Measurements from ENCODE around the gene AIG1. TPM values are rescaled to one million over a fixed set of nuclear protein-coding genes. Genes with fewer than 3 reads are reported as not detected.

AIG1 gene
- total and polyA plus RNA-seq, 2 of the 4 experiments (the other 2 are of a cell fraction) = 21.3 to 27.1 TPM

GRCh38 chr6:143238306-143238705 lies 177.6 kb downstream of the AIG1 start:
- DNase-seq (no peak), ATAC-seq (ENCODE audit: low read depth) (no peak)
- Histone ChIP-seq H3K56ac (ENCODE audit: extremely low read depth, insufficient read depth, low read length) (no peak overlapping the region), H4K8ac (ENCODE audit: low read depth in 2 of 2, low read length in 2 of 2) (no peak overlapping the region), H4K20me1 (ENCODE audit: insufficient read depth, low read length) (no peaks in the 10 kb centered on the region), H3K9ac (ENCODE audit: low read depth, low read length) (no peak overlapping the region), H2BK15ac (ENCODE audit: low read depth, low read length) (no peak overlapping the region), H3K23ac (ENCODE audit: low read depth, low read length) (no peak overlapping the region), H3K4me1 (ENCODE audit: control insufficient read depth, insufficient read depth, low read length) (no peaks in the 10 kb centered on the region), H3K9me3 (ENCODE audit: control insufficient read depth, insufficient read depth, low read length) (no peaks in the 10 kb centered on the region), H3K4me2 (ENCODE audit: low read depth, low read length) (no peak overlapping the region), H2AK9ac (replicated peaks; ENCODE audit: low read depth, low read length, poor library complexity) (no peak overlapping the region), H3K14ac (replicated peaks; ENCODE audit: low read depth, low read length) (no peak overlapping the region), H4K91ac (ENCODE audit: insufficient read depth, low read depth, low read length) (no peak overlapping the region), H3K4me3 (ENCODE audit: insufficient read depth, low read depth, low read length) (no peak overlapping the region), H4K5ac (ENCODE audit: low read depth, low read length) (no peak overlapping the region), H2AK5ac (ENCODE audit: low read depth, low read length) (no peak overlapping the region), H3K36me3 (ENCODE audit: control insufficient read depth, insufficient read depth, low read length) (no peaks in the 10 kb centered on the region), H2BK20ac (ENCODE audit: low read depth, low read length) (no peak overlapping the region), H3K9me1 (ENCODE audit: insufficient read depth, low read length) (no peaks in the 10 kb centered on the region), H3K4ac (ENCODE audit: low read depth, low read length) (no peak overlapping the region), H2BK5ac (ENCODE audit: low read depth, low read length, poor library complexity, severe bottlenecking) (no peak overlapping the region), H3K27ac (ENCODE audit: insufficient read depth, low read length) (no peak overlapping the region), H3K18ac (ENCODE audit: low read depth, low read length) (no peak overlapping the region), H3K79me1 (ENCODE audit: low read depth in 1 of 2, low read length in 2 of 2) (no peaks in the 10 kb centered on the region), H3K27me3 (ENCODE audit: control insufficient read depth, insufficient read depth, low read length) (no peaks in the 10 kb centered on the region), H2BK120ac (ENCODE audit: low read depth, low read length) (no peak overlapping the region), H2AFZ (replicated peaks; ENCODE audit: low read length, poor library complexity) (no peak overlapping the region)
- dilution Hi-C loops (cut with HindIII; ENCODE audit: low sequenced_read_pairs, unreplicated experiment) = no loop called here
- intact Hi-C loops (cut with micrococcal nuclease) = no loop called here
- TF ChIP-seq USF2 (IDR thresholded peaks at IDR 0.05; ENCODE audit: low read depth, low read length) (no peak), POLR2A (IDR thresholded peaks at IDR 0.05; ENCODE audit: low read depth, low read length) (no peak), FOS (IDR thresholded peaks at IDR 0.05; ENCODE audit: low read depth, low read length) (no peak), NFE2L2 (IDR thresholded peaks at IDR 0.05; ENCODE audit: low read depth, low read length) (no peak), MXI1 (IDR thresholded peaks at IDR 0.05; ENCODE audit: borderline replicate concordance, low read depth, low read length) (no peak), SMC3 (IDR thresholded peaks at IDR 0.05; ENCODE audit: low read depth, low read length) (no peak), CTCF (conservative IDR thresholded peaks at IDR 0.05; ENCODE audit: low read depth, low read length) (no peak), CHD1 (IDR thresholded peaks at IDR 0.05; ENCODE audit: low read depth, low read length) (no peak), RAD21 (IDR thresholded peaks at IDR 0.05; ENCODE audit: low read length) (no peak), RFX5 (IDR thresholded peaks at IDR 0.05; ENCODE audit: low read depth, low read length) (no peak), MAZ (IDR thresholded peaks at IDR 0.05; ENCODE audit: borderline replicate concordance, low read depth, low read length) (no peak), BHLHE40 (IDR thresholded peaks at IDR 0.05; ENCODE audit: low read depth, low read length) (no peak), MAFK (IDR thresholded peaks at IDR 0.05; ENCODE audit: low read depth, low read length) (no peak), RCOR1 (IDR thresholded peaks at IDR 0.05; ENCODE audit: insufficient replicate concordance, low read length) (no peak)
- TF ChIP-seq, protein P1, sequence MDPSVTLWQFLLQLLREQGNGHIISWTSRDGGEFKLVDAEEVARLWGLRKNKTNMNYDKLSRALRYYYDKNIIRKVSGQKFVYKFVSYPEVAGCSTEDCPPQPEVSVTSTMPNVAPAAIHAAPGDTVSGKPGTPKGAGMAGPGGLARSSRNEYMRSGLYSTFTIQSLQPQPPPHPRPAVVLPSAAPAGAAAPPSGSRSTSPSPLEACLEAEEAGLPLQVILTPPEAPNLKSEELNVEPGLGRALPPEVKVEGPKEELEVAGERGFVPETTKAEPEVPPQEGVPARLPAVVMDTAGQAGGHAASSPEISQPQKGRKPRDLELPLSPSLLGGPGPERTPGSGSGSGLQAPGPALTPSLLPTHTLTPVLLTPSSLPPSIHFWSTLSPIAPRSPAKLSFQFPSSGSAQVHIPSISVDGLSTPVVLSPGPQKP (IDR thresholded peaks at IDR 0.05; ENCODE audit: borderline replicate concordance, low read depth, low read length) = no peak
- POLR2A ChIA-PET (ENCODE audit: unreplicated experiment) = no interaction called here
- in situ Hi-C loops (cut with MboI; ENCODE audit: low sequenced_read_pairs) = no loop called here
- 100% methylated on average over 1 of the region's 1 CpG; no CpG with 5 or more reads in 1 of the 2 experiments for WGBS, 2 experiments (ENCODE audit: extremely low coverage in 2 of 2, insufficient read length in 1 of 2)
- CTCF ChIA-PET = no interaction called here
- BruUV-seq (replicated peaks) = no TSS peak
